Chondrocyte (in vitro differentiated cells): Measurements from ENCODE around the gene ZNF732. TPM values are rescaled to one million over a fixed set of nuclear protein-coding genes. Genes with fewer than 3 reads are reported as not detected.

Experiments
- DNase-seq: peaks from one replicate; pipeline ENCODE4 v3.0.0; 2021; ENCODE audit warnings: mixed read lengths, low spot score
- H3K27ac Mint-ChIP-seq: one replicate; pipeline ENCODE4 v1.8.0; 2021; ENCODE audit warnings: mild to moderate bottlenecking, moderate library complexity, mixed read lengths; ENCODE audit not compliant: unreplicated experiment
- H3K27me3 Mint-ChIP-seq: 2 replicates; pipeline ENCODE4 v1.8.0; 2021; ENCODE audit warnings: low read depth, mixed read lengths
- H3K36me3 Mint-ChIP-seq: 2 replicates; pipeline ENCODE4 v1.8.0; 2021; ENCODE audit warnings: low read depth, mixed read lengths
- H3K4me1 Mint-ChIP-seq: 2 replicates; pipeline ENCODE4 v1.8.0; 2021; ENCODE audit warnings: low read depth, mild to moderate bottlenecking, mixed read lengths
- H3K4me3 Mint-ChIP-seq: one replicate; pipeline ENCODE4 v1.8.0; 2021; ENCODE audit warnings: mild to moderate bottlenecking, moderate library complexity, mixed read lengths; ENCODE audit not compliant: unreplicated experiment
- H3K9me3 Mint-ChIP-seq: 2 replicates; pipeline ENCODE4 v1.8.0; 2021; ENCODE audit warnings: low read depth, mixed read lengths
- CTCF ChIP-seq: fragments of 200-600 bp; sonication (generic); IDR thresholded peaks from 2 replicates; pipeline ENCODE4 v1.5.0; 2021; ENCODE audit warnings: antibody characterized with exemption, mild to moderate bottlenecking, moderate library complexity
- long read RNA-seq: library from polyadenylated mRNA; stranded (forward); transcript quantifications from one replicate; pipeline ENCODE4 v2.0.0, GENCODE V29; 2021
- total RNA-seq: library from RNA; stranded (reverse); gene quantifications from 3 replicates; pipeline ENCODE4 v1.2.1, GENCODE V29; 2021

The ZNF732 gene
- total RNA-seq, result 0.37 to 1.1 TPM (median 0.46 TPM) in 3 replicates
- long read RNA-seq, result 0 reads

- H3K36me3 Mint-ChIP-seq, result no peaks in the 10 kb centered on the region
These were observed at the start of gene ZNF732 for GRCh38 chr4:304969-305680. ZNF732 (minus strand) TSS chr4:305474; CDS start chr4:305310, 164 bp downstream.

GRCh38 chr4:340011-340410 is 34.7 kb upstream of the ZNF732 start:
- peak; percentile 58 for TF ChIP-seq CTCF
- no peak overlapping the region for H3K27ac Mint-ChIP-seq
- peaks cover 20% of the 10 kb centered on the region for H3K36me3 Mint-ChIP-seq
- DNase-seq, result no peak
- peaks cover 28% of the 10 kb centered on the region for H3K4me1 Mint-ChIP-seq
- H3K4me3 Mint-ChIP-seq, result no peak overlapping the region
- H3K9me3 Mint-ChIP-seq, result peaks cover 20% of the 10 kb centered on the region
- H3K27me3 Mint-ChIP-seq, result no peaks in the 10 kb centered on the region

More at GRCh38 chr4:304969-305680, at the start of gene ZNF732:
- Mint-ChIP-seq H3K27me3 (no peaks in the 10 kb centered on the region), H3K27ac (peak within 1 kb of the TSS; percentile 68), H3K9me3 (peaks cover 11% of the 10 kb centered on the region), H3K4me3 (peak within 1 kb of the TSS; percentile 81), H3K4me1 (peaks cover 12% of the 10 kb centered on the region)
- DNase-seq, result no peak
- no peak for TF ChIP-seq CTCF

- no peak for TF ChIP-seq CTCF
- Mint-ChIP-seq H3K27ac (peak overlapping the region; percentile 99), H3K27me3 (no peaks in the 10 kb centered on the region), H3K4me1 (peaks cover 28% of the 10 kb centered on the region), H3K4me3 (peak overlapping the region; percentile 99), H3K9me3 (peaks cover 15% of the 10 kb centered on the region), H3K36me3 (peaks cover 13% of the 10 kb centered on the region)
- no peak for DNase-seq
These were observed 33.5 kb upstream of the ZNF732 start for GRCh38 chr4:338759-339097.

GRCh38 chr4:337932-338758 is 32.9 kb upstream of the ZNF732 start:
- peak; percentile 90 for DNase-seq
- Mint-ChIP-seq H3K27me3 (no peaks in the 10 kb centered on the region), H3K36me3 (peaks cover 10% of the 10 kb centered on the region), H3K9me3 (peaks cover 15% of the 10 kb centered on the region), H3K4me3 (peak overlapping the region; percentile 99), H3K4me1 (peaks cover 28% of the 10 kb centered on the region), H3K27ac (peak overlapping the region; percentile 99)
- TF ChIP-seq CTCF, result no peak

- peak; percentile 97 for DNase-seq
- Mint-ChIP-seq H3K4me3 (peak within 1 kb of the TSS; percentile 99), H3K27me3 (no peaks in the 10 kb centered on the region), H3K4me1 (peaks cover 28% of the 10 kb centered on the region), H3K27ac (peak within 1 kb of the TSS; percentile 99), H3K9me3 (peaks cover 12% of the 10 kb centered on the region), H3K36me3 (peaks cover 8% of the 10 kb centered on the region)
- TF ChIP-seq CTCF, result no peak
These were observed 32.1 kb upstream of the ZNF732 start, which contains the start of gene ZNF141 for GRCh38 chr4:337143-337931. ZNF141 (plus strand) TSS chr4:337814; CDS start chr4:337984, 170 bp downstream.
